Transverse colon (tissue), 4 donors: Measurements from ENCODE around the gene ANKRD44. TPM values are rescaled to one million over a fixed set of nuclear protein-coding genes. Genes with fewer than 3 reads are reported as not detected.
"Not testable (repeated sequence)": the region's sequence is repeated elsewhere in the genome, so short reads cannot be mapped to it uniquely, and the experiment has no call there.

Source experiments
- DNase-seq: peaks from one replicate; pipeline ENCODE4 v3.0.0-alpha.2; 2019
- H3K27ac ChIP-seq, 4 donors: fragments of 200-600 bp; sonication (generic); 2 replicates each; pipeline ENCODE4 v1.5.1; 2016 to 2018; ENCODE audit warnings: inconsistent platforms in 4 of 4
- H3K27me3 ChIP-seq: fragments of 200-600 bp; sonication (generic); 2 replicates; pipeline ENCODE4 v1.5.1; 2017; ENCODE audit warnings: inconsistent platforms
- H3K36me3 ChIP-seq, 4 donors: fragments of 200-600 bp; sonication (generic); 2 replicates each; pipeline ENCODE4 v1.5.1; 2017 to 2019; ENCODE audit warnings: inconsistent platforms in 4 of 4
- H3K4me1 ChIP-seq, 4 donors: fragments of 200-600 bp; sonication (generic); 2 replicates each; pipeline ENCODE4 v1.5.1; 2017 to 2020; ENCODE audit warnings: inconsistent platforms in 4 of 4
- H3K4me3 ChIP-seq, 4 donors: fragments of 200-600 bp; sonication (generic); 1 replicate in 1 of 4; 2 replicates in 3 of 4; pipeline versions ENCODE4 v1.5.1 to v1.6.1; 2017 to 2019; ENCODE audit warnings: inconsistent platforms in 4 of 4
- H3K9me3 ChIP-seq, 2 donors: fragments of 200-600 bp; sonication (generic); 2 replicates each; pipeline ENCODE4 v1.5.1; 2017 to 2019; ENCODE audit warnings: inconsistent platforms in 2 of 2
- CTCF ChIP-seq, 5 experiments: fragments of 200-600 bp in 3 of 5; fragments of 450-650 bp in 2 of 5; sonication (generic) in 3 of 5; IDR thresholded peaks; 1 replicate in 2 of 5; 2 replicates in 3 of 5; pipeline ENCODE4 v1.5.1; 2016 to 2017; ENCODE audit warnings: antibody characterized with exemption in 5 of 5, inconsistent platforms in 3 of 5, mild to moderate bottlenecking in 2 of 5, moderate library complexity in 1 of 5
- EP300 ChIP-seq: sonication (generic); formaldehyde crosslinking; IDR thresholded peaks from one replicate; pipeline ENCODE4 v1.6.1; 2017; ENCODE audit warnings: antibody characterized with exemption, low read depth
- POLR2A ChIP-seq: fragments of 450-650 bp; IDR thresholded peaks from one replicate; pipeline ENCODE4 v1.6.1; 2016; ENCODE audit warnings: antibody characterized with exemption, mild to moderate bottlenecking, moderate library complexity
- POLR2AphosphoS5 ChIP-seq, 3 donors: sonication (generic); formaldehyde crosslinking; IDR thresholded peaks; one replicate each; pipeline ENCODE4 v1.6.1; 2016; ENCODE audit warnings: antibody characterized with exemption in 3 of 3
- WGBS, 2 donors: methylation state at CpG; one replicate each; pipeline ENCODE4 v1.1.5; 2018; ENCODE audit warnings: low coverage in 1 of 2; 5-methylcytosine and 5-hydroxymethylcytosine counted together
- in situ Hi-C, 4 donors: fragments of 200-750 bp; cut with MboI; loops; one replicate each; pipeline versions ENCODE4 v1.15.0 to v1.15.1; 2017; ENCODE audit warnings: low sequenced_read_pairs in 3 of 4, low pct_ligation_motif_present in 1 of 4, low pct_unique_long_range_greater_than_20kb in 1 of 4
- intact Hi-C: fragments of 100-400 bp; cut with DNase I; formaldehyde crosslinking; loops from one replicate; pipeline ENCODE4 v1.15.1; 2023; ENCODE audit warnings: low total_unique reads
- total RNA-seq, 4 donors: library from RNA; depleted of rRNA; stranded (reverse); fragments of >200 nt; gene quantifications; one replicate each; pipeline ENCODE4 v1.1.0, GENCODE V29; 2016

The ANKRD44 gene
- total RNA-seq, 4 donors from 2014 or later = 13.9 to 46.8 (median 27.5) TPM

GRCh38 chr2:197292619-197293018, 18.0 kb downstream of the ANKRD44 start:
- H3K9me3 ChIP-seq = no peaks in the 10 kb centered on the region
- TF ChIP-seq POLR2A (no peak), CTCF (IDR thresholded peaks at IDR 0.05) (no peak), EP300 (no peak), POLR2AphosphoS5 (IDR thresholded peaks at IDR 0.05) (no peak)
- no peaks in the 10 kb centered on the region for H3K27me3 ChIP-seq
- no peaks in the 10 kb centered on the region for H3K36me3 ChIP-seq
- peak overlapping the region; percentile 49 to 74 (median 66) for H3K27ac ChIP-seq
- in situ Hi-C loops = no loop called here
- WGBS, 2 donors = 73 to 75% methylated on average over 1 to 2 of the region's 2 CpGs
- intact Hi-C loops = no loop called here
- no peak overlapping the region for H3K4me3 ChIP-seq
- peaks cover 6 to 45% (median 9%) of the 10 kb centered on the region in 4 donors for H3K4me1 ChIP-seq
- DNase-seq = no peak

GRCh38 chr2:197287596-197287932, 23.0 kb downstream of the ANKRD44 start:
- WGBS, 2 donors = 73 to 83% methylated on average over 2 to 7 of the region's 7 CpGs
- Histone ChIP-seq H3K27ac (peak overlapping the region; percentile 60 to 73 (median 71)), H3K4me1 (peaks cover 0 to 22% (median 0%) of the 10 kb centered on the region in 4 donors)
- H3K4me3 ChIP-seq, H3K27me3 ChIP-seq, DNase-seq, H3K9me3 ChIP-seq, in situ Hi-C loops, intact Hi-C loops, H3K36me3 ChIP-seq: not testable (repeated sequence)

GRCh38 chr2:197286805-197287595, 23.6 kb downstream of the ANKRD44 start:
- Histone ChIP-seq H3K27ac (peak overlapping the region; percentile 60 to 73 (median 71)), H3K4me1 (peaks cover 0 to 25% (median 0%) of the 10 kb centered on the region in 4 donors), H3K36me3 (no peaks in the 10 kb centered on the region), H3K4me3 (no peak overlapping the region), H3K9me3 (no peaks in the 10 kb centered on the region), H3K27me3 (no peaks in the 10 kb centered on the region)
- 51 to 55% methylated on average over 8 of the region's 8 CpGs for WGBS, 2 donors
- in situ Hi-C loops (no loop called here), intact Hi-C loops (no loop called here)
- peak in 1 of 3 donors; percentile 7 for TF ChIP-seq POLR2AphosphoS5 (IDR thresholded peaks at IDR 0.05)
- no peak for TF ChIP-seq POLR2A
- DNase-seq = peak; percentile 65

GRCh38 chr2:197285361-197285760, 25.2 kb downstream of the ANKRD44 start:
- DNase-seq = no peak
- no peaks in the 10 kb centered on the region for H3K9me3 ChIP-seq
- H3K36me3 ChIP-seq = no peaks in the 10 kb centered on the region
- H3K4me3 ChIP-seq = no peak overlapping the region
- no peak overlapping the region for H3K27ac ChIP-seq
- 78 to 90% methylated on average over 2 to 3 of the region's 3 CpGs for WGBS, 2 donors
- intact Hi-C loops (no loop called here), in situ Hi-C loops (no loop called here)
- H3K27me3 ChIP-seq = no peaks in the 10 kb centered on the region
- TF ChIP-seq POLR2A = no peak
- no peak for TF ChIP-seq POLR2AphosphoS5 (IDR thresholded peaks at IDR 0.05)
- TF ChIP-seq CTCF (IDR thresholded peaks at IDR 0.05) = no peak
- TF ChIP-seq EP300 = no peak
- peaks cover 0 to 34% (median 1%) of the 10 kb centered on the region in 4 donors for H3K4me1 ChIP-seq

- TF ChIP-seq CTCF (IDR thresholded peaks at IDR 0.05) = no peak
- Histone ChIP-seq H3K36me3 (no peaks in the 10 kb centered on the region), H3K27ac (no peak overlapping the region), H3K4me3 (no peak overlapping the region), H3K27me3 (no peaks in the 10 kb centered on the region), H3K4me1 (peaks cover 0 to 38% (median 3%) of the 10 kb centered on the region in 4 donors), H3K9me3 (no peaks in the 10 kb centered on the region)
- DNase-seq = no peak
- in situ Hi-C loops = no loop called here
- intact Hi-C loops = no loop called here
Observed at GRCh38 chr2:197284956-197285355, 25.6 kb downstream of the ANKRD44 start.
